H1 (cell line): ENCODE results near the gene INSM2.

Experiments used
- KDM5A ChIP-seq: fragments of 200-600 bp; IDR thresholded peaks from 2 replicates; pipeline ENCODE4 v1.7.1; 2012; ENCODE audit warnings: mild to moderate bottlenecking, low read length, inconsistent platforms, mixed read lengths
- SP1 ChIP-seq: IDR thresholded peaks from 2 replicates; pipeline ENCODE4 v1.6.1; 2011; ENCODE audit warnings: low read depth, low read length
- TF ChIP-seq, protein P1 (sequence below), 3 experiments: IDR thresholded peaks; 1 replicate in 2 of 3; 2 replicates in 1 of 3; pipeline versions ENCODE4 v1.5.1 to v1.6.1; 2011; ENCODE audit warnings: low read length in 3 of 3, mild to moderate bottlenecking in 3 of 3, inconsistent platforms in 2 of 3, low read depth in 1 of 3, moderate library complexity in 1 of 3; ENCODE audit not compliant: insufficient read depth in 1 of 3; ENCODE audit errors: control extremely low read depth in 1 of 3

GRCh38 chr14:35506461-35506860 is 27.5 kb upstream of the INSM2 start:
- TF ChIP-seq, protein P1, sequence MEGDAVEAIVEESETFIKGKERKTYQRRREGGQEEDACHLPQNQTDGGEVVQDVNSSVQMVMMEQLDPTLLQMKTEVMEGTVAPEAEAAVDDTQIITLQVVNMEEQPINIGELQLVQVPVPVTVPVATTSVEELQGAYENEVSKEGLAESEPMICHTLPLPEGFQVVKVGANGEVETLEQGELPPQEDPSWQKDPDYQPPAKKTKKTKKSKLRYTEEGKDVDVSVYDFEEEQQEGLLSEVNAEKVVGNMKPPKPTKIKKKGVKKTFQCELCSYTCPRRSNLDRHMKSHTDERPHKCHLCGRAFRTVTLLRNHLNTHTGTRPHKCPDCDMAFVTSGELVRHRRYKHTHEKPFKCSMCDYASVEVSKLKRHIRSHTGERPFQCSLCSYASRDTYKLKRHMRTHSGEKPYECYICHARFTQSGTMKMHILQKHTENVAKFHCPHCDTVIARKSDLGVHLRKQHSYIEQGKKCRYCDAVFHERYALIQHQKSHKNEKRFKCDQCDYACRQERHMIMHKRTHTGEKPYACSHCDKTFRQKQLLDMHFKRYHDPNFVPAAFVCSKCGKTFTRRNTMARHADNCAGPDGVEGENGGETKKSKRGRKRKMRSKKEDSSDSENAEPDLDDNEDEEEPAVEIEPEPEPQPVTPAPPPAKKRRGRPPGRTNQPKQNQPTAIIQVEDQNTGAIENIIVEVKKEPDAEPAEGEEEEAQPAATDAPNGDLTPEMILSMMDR (IDR thresholded peaks at IDR 0.05; ENCODE audit: control extremely low read depth in 1 of 3, insufficient read depth in 1 of 3, low read depth in 1 of 3, low read length in 3 of 3) = no peak
- TF ChIP-seq SP1 (no peak), KDM5A (no peak)
